ENCODE measurements around the gene MAP3K14.
A peak's percentile ranks its signal among the peaks of the same experiment; 100 is the strongest.

Gene MAP3K14

DNA sequence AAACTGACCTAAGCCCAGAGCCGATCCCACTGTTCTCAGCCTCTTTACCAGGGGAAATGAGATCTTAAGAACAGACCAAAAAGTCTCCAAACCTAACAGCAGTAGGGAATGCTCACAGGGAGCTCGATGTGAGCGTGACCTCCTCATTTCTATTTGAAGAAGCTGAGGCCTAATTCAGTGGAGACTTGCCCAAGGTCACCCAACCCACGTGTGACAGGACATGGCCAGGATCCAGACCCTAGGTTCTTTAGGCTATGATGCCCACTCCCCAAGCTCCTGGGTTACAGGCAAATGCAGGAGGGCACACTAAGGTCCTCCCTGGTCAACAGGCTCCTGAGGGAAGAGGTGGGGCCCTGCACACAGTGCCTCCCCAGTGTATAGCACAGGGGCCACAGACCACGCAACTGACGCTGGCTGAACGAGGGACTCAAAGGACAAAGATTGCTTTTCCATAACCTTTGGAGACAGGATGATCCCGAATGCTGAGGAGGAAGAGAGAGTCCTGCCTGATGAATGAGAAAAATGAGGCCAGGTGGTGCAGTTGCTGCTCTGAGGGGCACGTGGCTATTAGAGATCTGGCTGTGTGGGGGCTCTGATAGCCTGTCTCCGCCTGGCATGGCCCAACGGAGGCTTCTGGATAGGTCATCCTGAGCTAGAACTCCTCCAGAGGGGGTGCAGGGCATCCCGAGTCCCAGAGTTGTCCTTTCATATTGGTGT, 24.0 kb downstream of the MAP3K14 start:
- CTCF ChIA-PET = interaction anchor here (0.6 to 2.3 kb wide), 4 partner anchors 15 to 94 kb away, joined by 3 to 10 read pairs (median 5); no protein-coding TSS in a partner anchor
- H3K27ac ChIP-seq = peak overlapping the region; percentile 93
- POLR2A ChIA-PET (ENCODE audit: low non-redundant PET) = no interaction called here
- TF ChIP-seq, protein P1, sequence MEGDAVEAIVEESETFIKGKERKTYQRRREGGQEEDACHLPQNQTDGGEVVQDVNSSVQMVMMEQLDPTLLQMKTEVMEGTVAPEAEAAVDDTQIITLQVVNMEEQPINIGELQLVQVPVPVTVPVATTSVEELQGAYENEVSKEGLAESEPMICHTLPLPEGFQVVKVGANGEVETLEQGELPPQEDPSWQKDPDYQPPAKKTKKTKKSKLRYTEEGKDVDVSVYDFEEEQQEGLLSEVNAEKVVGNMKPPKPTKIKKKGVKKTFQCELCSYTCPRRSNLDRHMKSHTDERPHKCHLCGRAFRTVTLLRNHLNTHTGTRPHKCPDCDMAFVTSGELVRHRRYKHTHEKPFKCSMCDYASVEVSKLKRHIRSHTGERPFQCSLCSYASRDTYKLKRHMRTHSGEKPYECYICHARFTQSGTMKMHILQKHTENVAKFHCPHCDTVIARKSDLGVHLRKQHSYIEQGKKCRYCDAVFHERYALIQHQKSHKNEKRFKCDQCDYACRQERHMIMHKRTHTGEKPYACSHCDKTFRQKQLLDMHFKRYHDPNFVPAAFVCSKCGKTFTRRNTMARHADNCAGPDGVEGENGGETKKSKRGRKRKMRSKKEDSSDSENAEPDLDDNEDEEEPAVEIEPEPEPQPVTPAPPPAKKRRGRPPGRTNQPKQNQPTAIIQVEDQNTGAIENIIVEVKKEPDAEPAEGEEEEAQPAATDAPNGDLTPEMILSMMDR (conservative IDR thresholded peaks at IDR 0.05; ENCODE audit: low read depth) = no peak
- no peak for DNase-seq (ENCODE audit: low spot score)

DNA sequence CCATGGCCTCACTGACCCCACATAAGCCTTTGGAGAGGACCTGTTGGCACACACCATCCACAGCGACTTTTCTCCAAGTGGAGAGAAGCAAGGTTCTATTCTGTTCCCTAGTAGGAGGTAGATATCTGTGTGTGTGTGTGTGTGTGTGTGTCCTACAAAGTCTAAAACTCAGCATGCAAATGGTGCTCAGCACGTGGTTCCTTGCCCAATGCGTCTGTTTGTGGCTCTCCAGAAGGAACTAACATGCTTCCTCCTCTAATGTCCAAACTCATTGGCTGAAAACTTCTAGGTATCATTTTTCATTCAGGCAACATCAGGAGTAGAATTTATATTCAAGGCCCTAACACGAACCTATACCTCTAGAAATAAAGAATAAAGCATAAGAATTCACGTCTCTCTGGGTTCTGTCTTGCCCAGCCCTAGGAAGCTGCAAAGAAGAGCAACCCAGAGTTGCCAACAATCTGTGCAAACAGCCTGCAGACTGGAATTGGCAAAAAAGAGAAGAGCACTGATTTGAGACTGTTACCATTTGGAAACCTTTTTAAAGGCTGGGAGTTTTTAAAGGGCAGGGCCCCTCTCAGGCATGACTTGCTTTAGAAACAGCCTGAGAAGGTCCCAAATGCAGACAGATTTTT, 25.5 kb downstream of the MAP3K14 start:
- H3K27ac ChIP-seq = peak overlapping the region; percentile 93
- no peak for DNase-seq (ENCODE audit: low spot score)
- CTCF ChIA-PET = no interaction called here
- POLR2A ChIA-PET (ENCODE audit: low non-redundant PET) = no interaction called here
- TF ChIP-seq, protein P1 (conservative IDR thresholded peaks at IDR 0.05; ENCODE audit: low read depth) = no peak

DNA sequence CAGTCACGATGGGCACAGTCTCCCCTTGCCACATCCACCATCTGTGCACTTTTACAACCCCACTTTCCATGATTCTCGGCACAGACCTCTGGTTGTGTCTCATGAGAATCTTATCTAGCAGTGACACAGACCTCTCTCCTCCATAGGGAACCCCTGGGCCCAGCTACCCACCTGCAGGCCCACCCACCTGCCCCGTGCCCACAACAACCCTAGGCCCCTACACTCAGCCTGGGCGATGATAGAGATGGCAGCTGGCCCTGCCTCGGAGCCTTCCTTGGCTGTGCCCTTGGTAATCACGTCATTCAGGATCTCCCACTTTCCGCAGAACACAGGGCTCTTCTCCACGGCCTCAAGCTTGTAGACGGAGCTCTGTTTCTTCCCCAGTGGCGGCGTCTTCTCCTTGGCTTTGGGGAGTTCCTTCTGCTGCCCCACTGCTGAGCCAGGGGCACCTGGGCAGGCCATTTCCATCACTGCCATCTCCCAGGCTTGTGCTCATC, 26.5 kb downstream of the MAP3K14 start:
- TF ChIP-seq, protein P1 (conservative IDR thresholded peaks at IDR 0.05; ENCODE audit: low read depth) = no peak
- H3K27ac ChIP-seq = peak overlapping the region; percentile 87
- DNase-seq (ENCODE audit: low spot score) = no peak
- POLR2A ChIA-PET (ENCODE audit: low non-redundant PET) = no interaction called here
- CTCF ChIA-PET = no interaction called here

DNA sequence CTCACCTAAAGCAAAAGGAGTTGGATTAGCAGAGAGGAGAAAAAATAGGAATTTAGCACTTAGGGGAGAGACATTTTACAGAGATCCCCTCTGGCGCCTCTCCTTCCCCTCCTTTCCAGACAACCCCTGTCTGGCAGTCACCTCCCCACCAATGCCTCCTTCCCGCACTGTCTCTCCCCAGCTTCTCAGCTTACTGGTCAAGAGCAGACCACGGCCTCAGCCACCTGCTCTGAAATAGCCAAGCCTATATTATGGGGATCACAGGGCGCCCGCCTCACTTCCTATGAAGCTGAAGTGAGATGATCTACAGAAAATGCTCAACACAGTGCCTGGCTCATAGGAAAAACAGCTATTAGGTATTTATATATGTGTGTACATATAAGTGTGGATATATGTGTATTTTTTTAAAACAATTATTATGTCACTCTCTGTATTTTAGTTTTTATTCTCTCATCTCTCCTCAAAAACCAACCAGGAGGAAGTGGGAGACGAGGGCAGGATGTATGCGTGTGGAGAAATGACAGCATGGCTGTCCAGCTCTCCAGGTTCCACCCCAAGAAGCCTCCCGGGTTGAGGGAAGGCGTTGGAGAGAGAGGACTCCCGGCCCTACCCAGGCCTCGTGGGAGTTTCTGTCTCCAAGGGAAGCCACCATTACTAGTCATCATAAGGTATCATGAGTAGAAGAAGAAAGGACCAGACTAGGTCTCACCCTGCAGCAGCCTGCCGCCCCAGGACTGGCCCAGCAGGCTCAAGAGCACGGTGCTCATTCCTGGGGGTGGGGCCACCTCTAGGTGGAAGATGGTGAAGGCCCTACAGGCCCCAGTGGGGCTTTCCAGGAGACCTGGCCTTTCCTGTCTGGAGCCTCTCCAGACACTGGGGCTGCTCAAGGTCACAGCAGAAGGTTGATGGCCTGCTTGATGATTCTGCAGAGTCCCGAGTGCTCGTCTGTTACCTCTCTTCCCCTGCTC, 27.2 kb downstream of the MAP3K14 start:
- DNase-seq (ENCODE audit: low spot score) = no peak
- POLR2A ChIA-PET (ENCODE audit: low non-redundant PET) = interaction anchor here (0.6 kb wide), 1 partner anchor 69 kb away, joined by 4 read pairs; no protein-coding TSS in a partner anchor
- TF ChIP-seq, protein P1 (conservative IDR thresholded peaks at IDR 0.05; ENCODE audit: low read depth) = no peak
- H3K27ac ChIP-seq = peak overlapping the region; percentile 87
- CTCF ChIA-PET = interaction anchor here (1.0 kb wide), 1 partner anchor 12 kb away, joined by 3 read pairs; no protein-coding TSS in a partner anchor

DNA sequence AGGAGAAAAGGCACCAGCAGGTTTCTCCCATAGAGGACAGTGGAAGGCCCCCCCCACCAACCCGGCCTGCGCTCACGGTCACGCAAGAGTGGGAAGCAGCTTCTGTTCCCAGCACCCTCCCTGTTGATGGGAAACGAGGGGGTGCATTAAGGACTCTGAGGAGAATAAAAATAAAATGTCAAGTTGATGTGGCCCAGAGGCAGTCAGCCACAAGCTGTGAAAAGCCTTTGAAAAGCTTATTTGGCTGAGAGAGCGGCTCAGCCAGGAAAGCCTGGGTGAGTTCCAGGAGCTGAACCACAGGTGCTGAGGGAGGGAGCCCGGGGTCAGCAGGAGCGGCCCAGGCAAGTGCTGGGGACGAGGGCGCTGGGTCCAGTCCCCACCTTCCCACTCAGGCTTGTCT, 28.0 kb downstream of the MAP3K14 start:
- ChIA-PET CTCF (interaction anchor here (0.5 to 1.1 kb wide), 3 partner anchors 11 to 156 kb away, joined by 3 read pairs; no protein-coding TSS in a partner anchor), POLR2A (ENCODE audit: low non-redundant PET) (interaction anchor here (0.6 kb wide), 1 partner anchor 70 kb away, joined by 4 read pairs; no protein-coding TSS in a partner anchor)
- no peak for DNase-seq (ENCODE audit: low spot score)
- TF ChIP-seq, protein P1 (conservative IDR thresholded peaks at IDR 0.05; ENCODE audit: low read depth) = no peak
- peak overlapping the region; percentile 87 for H3K27ac ChIP-seq

All from RWPE1 (cell line).